NT2/D1 (cell line): ENCODE data around the gene THY1.

Experiments used
- SUZ12 ChIP-seq: IDR thresholded peaks from 2 replicates; pipeline ENCODE4 v1.6.1; 2011; ENCODE audit not compliant: insufficient read length, insufficient read depth; ENCODE audit errors: extremely low read depth
- YY1 ChIP-seq: IDR thresholded peaks from 2 replicates; pipeline ENCODE4 v1.6.1; 2011; ENCODE audit not compliant: insufficient read length, insufficient read depth

DNA sequence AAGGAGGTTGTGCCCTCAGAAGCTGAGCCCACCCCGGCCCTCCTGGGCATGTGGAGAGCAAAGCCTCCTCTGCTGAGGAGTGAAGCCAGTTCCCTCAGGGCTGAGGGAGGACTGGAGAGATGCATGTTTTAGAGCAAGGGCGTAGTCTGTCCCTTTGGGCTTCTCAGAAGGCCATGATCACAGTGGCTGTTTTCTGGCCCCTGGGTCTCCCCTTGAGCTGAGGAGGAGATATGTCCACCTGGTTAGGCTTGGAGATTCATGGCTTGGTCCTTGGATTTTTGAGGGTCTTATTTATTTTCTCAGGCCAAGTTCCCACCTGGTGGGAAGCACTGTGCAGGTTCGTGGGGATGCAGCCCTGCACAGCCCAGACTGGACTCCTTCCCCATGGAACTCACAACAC, 46.5 kb upstream of the THY1 start:
- TF ChIP-seq YY1, result no peak
- TF ChIP-seq SUZ12, result no peak
